T-helper 9 cell (primary cell): ENCODE measurements around the gene RDH16.
"Not testable (repeated sequence)": the region's sequence is repeated elsewhere in the genome, so short reads cannot be mapped to it uniquely, and the experiment has no call there.

ENCODE experiments used
- DNase-seq: peaks from one replicate; pipeline ENCODE4 v3.0.0-alpha.2; 2020

Gene RDH16

GRCh38 chr12:56988207-56988739, 30.9 kb upstream of the RDH16 start:
- no peak for DNase-seq

- peak; percentile 69 for DNase-seq
Measured at GRCh38 chr12:56987551-56988053, 30.2 kb upstream of the RDH16 start.

- no peak for DNase-seq
Measured at GRCh38 chr12:56987011-56987410, 29.6 kb upstream of the RDH16 start.

GRCh38 chr12:56985714-56986113, 28.3 kb upstream of the RDH16 start:
- DNase-seq, result not testable (repeated sequence)

- no peak for DNase-seq
Measured at GRCh38 chr12:56983386-56983785, 26.0 kb upstream of the RDH16 start.

- DNase-seq, result not testable (repeated sequence)
Measured at GRCh38 chr12:56982578-56983236, 25.3 kb upstream of the RDH16 start.

- DNase-seq, result no peak
Measured at GRCh38 chr12:56980941-56981530, 23.6 kb upstream of the RDH16 start.

- DNase-seq, result no peak
Measured at GRCh38 chr12:56980268-56980667, 22.9 kb upstream of the RDH16 start.

- no peak for DNase-seq
Measured at GRCh38 chr12:56979628-56980027, 22.2 kb upstream of the RDH16 start.

GRCh38 chr12:56978397-56979138, 21.2 kb upstream of the RDH16 start:
- no peak for DNase-seq

- not testable (repeated sequence) for DNase-seq
Measured at GRCh38 chr12:56977361-56977760, 20.0 kb upstream of the RDH16 start.

GRCh38 chr12:56974224-56974623, 16.8 kb upstream of the RDH16 start:
- DNase-seq, result not testable (repeated sequence)

GRCh38 chr12:56968910-56969309, 11.5 kb upstream of the RDH16 start:
- DNase-seq, result not testable (repeated sequence)

GRCh38 chr12:56965997-56966642, 8.7 kb upstream of the RDH16 start:
- not testable (repeated sequence) for DNase-seq

- not testable (repeated sequence) for DNase-seq
Measured at GRCh38 chr12:56965124-56965523, 7.7 kb upstream of the RDH16 start.

- DNase-seq, result not testable (repeated sequence)
Measured at GRCh38 chr12:56963557-56963956, 6.1 kb upstream of the RDH16 start.

- DNase-seq, result not testable (repeated sequence)
Measured at GRCh38 chr12:56962247-56962646, 4.8 kb upstream of the RDH16 start.

GRCh38 chr12:56958422-56958821, 1.0 kb upstream of the RDH16 start:
- DNase-seq, result no peak

GRCh38 chr12:56955631-56956256, 1.7 kb downstream of the RDH16 start:
- DNase-seq, result no peak

- no peak for DNase-seq
Measured at GRCh38 chr12:56954958-56955355, 2.5 kb downstream of the RDH16 start.

GRCh38 chr12:56954057-56954957, 3.1 kb downstream of the RDH16 start:
- DNase-seq, result no peak
